Measurements from ENCODE around the gene PTPRK. TPM values are rescaled to one million over a fixed set of nuclear protein-coding genes. Genes with fewer than 3 reads are reported as not detected.

The PTPRK gene
- total and polyA plus RNA-seq, 12 donors: 7.5 to 47.7 (median 35.7) TPM

- Histone ChIP-seq H3K4me3 (no peak overlapping the region), H3K27ac (no peak overlapping the region), H3K9me3 (no peaks in the 10 kb centered on the region), H3K36me3 (no peaks in the 10 kb centered on the region), H3K27me3 (no peaks in the 10 kb centered on the region), H3K4me1 (peaks cover 0 to 19% (median 5%) of the 10 kb centered on the region in 9 donors)
- no peak for DNase-seq
- intact Hi-C loops (cut with DNase I): no loop called here
- no peak for ATAC-seq
- no peak for TF ChIP-seq CTCF (IDR thresholded peaks at IDR 0.05)
These were observed 352.8 kb downstream of the PTPRK start for GRCh38 chr6:128167552-128167951.

GRCh38 chr6:128164254-128164653, 356.1 kb downstream of the PTPRK start:
- no peak overlapping the region for H3K27ac ChIP-seq
- intact Hi-C loops (cut with DNase I): no loop called here

GRCh38 chr6:128162423-128162822, 358.0 kb downstream of the PTPRK start:
- 72 to 78% methylated on average over 2 of the region's 2 CpGs for WGBS, 2 donors
- no peak for TF ChIP-seq CTCF (IDR thresholded peaks at IDR 0.05)
- Histone ChIP-seq H3K27ac (no peak overlapping the region), H3K9me3 (no peaks in the 10 kb centered on the region), H3K36me3 (no peaks in the 10 kb centered on the region), H3K4me3 (no peak overlapping the region), H3K27me3 (no peaks in the 10 kb centered on the region), H3K4me1 (peaks cover 0 to 10% (median 3%) of the 10 kb centered on the region in 9 donors)
- DNase-seq: no peak
- ATAC-seq: no peak
- intact Hi-C loops (cut with DNase I): no loop called here

More at GRCh38 chr6:128164254-128164653, 356.1 kb downstream of the PTPRK start:
- no peaks in the 10 kb centered on the region for H3K36me3 ChIP-seq
- TF ChIP-seq CTCF (IDR thresholded peaks at IDR 0.05): no peak
- ATAC-seq: no peak
- peaks cover 0 to 10% (median 3%) of the 10 kb centered on the region in 9 donors for H3K4me1 ChIP-seq
- H3K4me3 ChIP-seq: no peak overlapping the region
- no peaks in the 10 kb centered on the region for H3K9me3 ChIP-seq
- DNase-seq: no peak
- H3K27me3 ChIP-seq: no peaks in the 10 kb centered on the region
- 96 to 100% methylated on average over 1 of the region's 1 CpG for WGBS, 2 donors

- no peak overlapping the region for H3K27ac ChIP-seq
- no peak for ATAC-seq
- no peaks in the 10 kb centered on the region for H3K36me3 ChIP-seq
- no peak overlapping the region for H3K4me3 ChIP-seq
- WGBS, 2 donors: 54 to 56% methylated on average over 1 of the region's 1 CpG
- intact Hi-C loops (cut with DNase I): no loop called here
- no peak for TF ChIP-seq CTCF (IDR thresholded peaks at IDR 0.05)
- peaks cover 0 to 10% (median 3%) of the 10 kb centered on the region in 9 donors for H3K4me1 ChIP-seq
- no peaks in the 10 kb centered on the region for H3K27me3 ChIP-seq
- no peaks in the 10 kb centered on the region for H3K9me3 ChIP-seq
- DNase-seq: no peak
These were observed 358.6 kb downstream of the PTPRK start for GRCh38 chr6:128161839-128162238.
